ENCODE data around the gene HIVEP2. TPM values are rescaled to one million over a fixed set of nuclear protein-coding genes. Genes with fewer than 3 reads are reported as not detected.

HIVEP2 gene
- total RNA-seq, 1 experiment from 2014 or later: 3.2 TPM

- no peaks in the 10 kb centered on the region for H3K36me3 ChIP-seq (ENCODE audit: insufficient read depth, low read length, poor library complexity, severe bottlenecking)
- H3K27me3 ChIP-seq (replicated peaks; ENCODE audit: insufficient read depth, low read depth, low read length, poor library complexity): no peaks in the 10 kb centered on the region
- H3K27ac ChIP-seq (ENCODE audit: low read depth, low read length, poor library complexity, severe bottlenecking): no peak overlapping the region
- H3K4me1 ChIP-seq (ENCODE audit: insufficient read depth, low read length, poor library complexity, severe bottlenecking): no peaks in the 10 kb centered on the region
- POLR2A ChIA-PET (ENCODE audit: low non-redundant PET): no interaction called here
- CTCF ChIA-PET: no interaction called here
- no peaks in the 10 kb centered on the region for H3K9me3 ChIP-seq (ENCODE audit: low read depth, low read length, poor library complexity, severe bottlenecking)
- intact Hi-C loops (cut with micrococcal nuclease; ENCODE audit: unreplicated experiment): no loop called here
- BruUV-seq (replicated peaks): no TSS peak
- no peak overlapping the region for H3K4me3 ChIP-seq (ENCODE audit: low read depth, low read length, poor library complexity, severe bottlenecking)
- no peak for TF ChIP-seq EZH2 (IDR thresholded peaks at IDR 0.05; ENCODE audit: borderline replicate concordance, low read depth, low read length, poor library complexity, severe bottlenecking)
- no peak for DNase-seq (ENCODE audit: low spot score)
These were observed 90.1 kb downstream of the HIVEP2 start for GRCh38 chr6:142854589-142855488.

- intact Hi-C loops (cut with micrococcal nuclease; ENCODE audit: unreplicated experiment): no loop called here
- TF ChIP-seq EZH2 (IDR thresholded peaks at IDR 0.05; ENCODE audit: borderline replicate concordance, low read depth, low read length, poor library complexity, severe bottlenecking) (no peak), CTCF (conservative IDR thresholded peaks at IDR 0.05; ENCODE audit: low read depth, low read length) (no peak)
- no peaks in the 10 kb centered on the region for H3K27me3 ChIP-seq (replicated peaks; ENCODE audit: insufficient read depth, low read depth, low read length, poor library complexity)
- CTCF ChIA-PET: no interaction called here
- H3K4me3 ChIP-seq (ENCODE audit: low read depth, low read length, poor library complexity, severe bottlenecking): no peak overlapping the region
- no peak for DNase-seq (ENCODE audit: low spot score)
- no TSS peak for BruUV-seq (replicated peaks)
- no peaks in the 10 kb centered on the region for H3K36me3 ChIP-seq (ENCODE audit: insufficient read depth, low read length, poor library complexity, severe bottlenecking)
- no peaks in the 10 kb centered on the region for H3K9me3 ChIP-seq (ENCODE audit: low read depth, low read length, poor library complexity, severe bottlenecking)
- H3K27ac ChIP-seq (ENCODE audit: low read depth, low read length, poor library complexity, severe bottlenecking): no peak overlapping the region
- POLR2A ChIA-PET (ENCODE audit: low non-redundant PET): no interaction called here
- H3K4me1 ChIP-seq (ENCODE audit: insufficient read depth, low read length, poor library complexity, severe bottlenecking): no peaks in the 10 kb centered on the region
These were observed 91.5 kb downstream of the HIVEP2 start for GRCh38 chr6:142853244-142854180.

GRCh38 chr6:142851601-142852000 is 93.4 kb downstream of the HIVEP2 start:
- peaks cover 8% of the 10 kb centered on the region for H3K4me1 ChIP-seq (ENCODE audit: insufficient read depth, low read length, poor library complexity, severe bottlenecking)
- POLR2A ChIA-PET (ENCODE audit: low non-redundant PET): no interaction called here

More at GRCh38 chr6:142851601-142852000, 93.4 kb downstream of the HIVEP2 start:
- no peak overlapping the region for H3K4me3 ChIP-seq (ENCODE audit: low read depth, low read length, poor library complexity, severe bottlenecking)
- H3K27me3 ChIP-seq (replicated peaks; ENCODE audit: insufficient read depth, low read depth, low read length, poor library complexity): no peaks in the 10 kb centered on the region
- H3K27ac ChIP-seq (ENCODE audit: low read depth, low read length, poor library complexity, severe bottlenecking): no peak overlapping the region
- H3K9me3 ChIP-seq (ENCODE audit: low read depth, low read length, poor library complexity, severe bottlenecking): no peaks in the 10 kb centered on the region
- TF ChIP-seq CTCF (conservative IDR thresholded peaks at IDR 0.05; ENCODE audit: low read depth, low read length): no peak
- no peak for TF ChIP-seq EZH2 (IDR thresholded peaks at IDR 0.05; ENCODE audit: borderline replicate concordance, low read depth, low read length, poor library complexity, severe bottlenecking)
- intact Hi-C loops (cut with micrococcal nuclease; ENCODE audit: unreplicated experiment): no loop called here
- CTCF ChIA-PET: no interaction called here
- DNase-seq (ENCODE audit: low spot score): no peak
- no TSS peak for BruUV-seq (replicated peaks)
- H3K36me3 ChIP-seq (ENCODE audit: insufficient read depth, low read length, poor library complexity, severe bottlenecking): no peaks in the 10 kb centered on the region

All from A673 (cell line).